Pancreas (tissue), 10 donors: ENCODE data around the gene NPHS1. TPM values are rescaled to one million over a fixed set of nuclear protein-coding genes. Genes with fewer than 3 reads are reported as not detected.

Experiments used
- ATAC-seq, 4 donors: fragments of 200-7000 bp; cut with Tn5 transposase; one replicate each; pipeline versions ENCODE4 v1.8.0 to v1.9.1; 2020; ENCODE audit warnings: mild to moderate bottlenecking in 4 of 4, moderate library complexity in 4 of 4
- DNase-seq, 6 donors: peaks; one replicate each; pipeline ENCODE4 v3.0.0-alpha.2; 2020
- FAIRE-seq: peaks from 2 replicates; lab custom pipeline; 2012; peaks lifted over from hg19 to GRCh38; lab: Jason Lieb, UNC
- H3K27ac ChIP-seq, 4 donors: fragments of 200-600 bp; sonication (generic); 1 replicate in 3 of 4; 2 replicates in 1 of 4; pipeline versions ENCODE4 v1.5.0 to v1.8.0; 2020
- H3K27me3 ChIP-seq, 4 donors: fragments of 200-600 bp; one replicate each; pipeline ENCODE4 v1.8.0; 2021
- H3K36me3 ChIP-seq, 3 donors: fragments of 200-600 bp; sonication (generic) in 1 of 3; one replicate each; pipeline versions ENCODE4 v1.5.0 to v1.8.0; 2020 to 2021
- H3K4me1 ChIP-seq, 3 donors: fragments of 200-600 bp; one replicate each; pipeline ENCODE4 v1.8.0; 2021
- H3K4me3 ChIP-seq, 4 donors: fragments of 200-600 bp; sonication (generic) in 2 of 4; one replicate each; pipeline versions ENCODE4 v1.5.0 to v1.8.0; 2020 to 2021
- H3K9me3 ChIP-seq, 4 donors: fragments of 200-600 bp; one replicate each; pipeline ENCODE4 v1.8.0; 2021
- WGBS, 2 donors: extraction: QIAGEN DNeasy Blood & Tissue Kit; methylation state at CpG; one replicate each; pipeline ENCODE4 v1.1.7; 2013; 5-methylcytosine and 5-hydroxymethylcytosine counted together
- intact Hi-C, 3 donors: fragments of 100-400 bp; cut with DNase I; formaldehyde crosslinking; loops; one replicate each; pipeline versions ENCODE4 v1.11.1 to v1.14.2; 2022
- polyA plus RNA-seq, 2 donors: library from polyadenylated mRNA; stranded (reverse); fragments of 200-250 nt; gene quantifications; one replicate each; pipeline ENCODE4 v1.2.3, GENCODE V29; 2013
- total RNA-seq, 6 donors: library from RNA; stranded (reverse); fragmentation: NEBNext Ultra II Directional in 4 of 6; extraction: Animal tissue kit (Norgen Biotek cat#: 25700) in 4 of 6; gene quantifications; one replicate each; pipeline versions ENCODE4 v1.2.1 to v1.2.4, GENCODE V29; 2021 to 2023
- TF ChIP-seq, protein P1 (sequence below), 4 donors: fragments of 200-600 bp; sonication (generic) in 3 of 4; IDR thresholded peaks; one replicate each; pipeline versions ENCODE4 v1.5.0 to v1.8.0; 2021; ENCODE audit warnings: antibody characterized with exemption in 4 of 4
- donor health status: healthy with polysubstance abuse.
- donor health status: DM: no; HTN: no; CAD: no; lungs with moderate emphysema.
- donor health status: DM: no; HTN: no; CAD: no.
- donor health status: control.
- donor health status: control.
- donor health status: Bipolar disorder and iron deficiency.
- donor health status: DM: yes; HTN: yes; CAD: no.
- donor health status: DM: no; HTN: no; CAD: no.
- donor health status: DM: no; HTN: no; CAD: no.
- donor health status: DM: yes; HTN: yes; CAD: no.

NPHS1 gene
- total and polyA plus RNA-seq, 8 donors = 11.5 to 32.3 (median 16.5) TPM

- intact Hi-C loops = no loop called here
- Histone ChIP-seq H3K4me1 (no peaks in the 10 kb centered on the region), H3K36me3 (no peaks in the 10 kb centered on the region), H3K27ac (no peak overlapping the region), H3K27me3 (no peaks in the 10 kb centered on the region), H3K9me3 (no peaks in the 10 kb centered on the region), H3K4me3 (no peak overlapping the region)
- no peak for DNase-seq
- 89 to 93% methylated on average over 8 of the region's 8 CpGs for WGBS, 2 donors
- ATAC-seq = no peak
- TF ChIP-seq, protein P1, sequence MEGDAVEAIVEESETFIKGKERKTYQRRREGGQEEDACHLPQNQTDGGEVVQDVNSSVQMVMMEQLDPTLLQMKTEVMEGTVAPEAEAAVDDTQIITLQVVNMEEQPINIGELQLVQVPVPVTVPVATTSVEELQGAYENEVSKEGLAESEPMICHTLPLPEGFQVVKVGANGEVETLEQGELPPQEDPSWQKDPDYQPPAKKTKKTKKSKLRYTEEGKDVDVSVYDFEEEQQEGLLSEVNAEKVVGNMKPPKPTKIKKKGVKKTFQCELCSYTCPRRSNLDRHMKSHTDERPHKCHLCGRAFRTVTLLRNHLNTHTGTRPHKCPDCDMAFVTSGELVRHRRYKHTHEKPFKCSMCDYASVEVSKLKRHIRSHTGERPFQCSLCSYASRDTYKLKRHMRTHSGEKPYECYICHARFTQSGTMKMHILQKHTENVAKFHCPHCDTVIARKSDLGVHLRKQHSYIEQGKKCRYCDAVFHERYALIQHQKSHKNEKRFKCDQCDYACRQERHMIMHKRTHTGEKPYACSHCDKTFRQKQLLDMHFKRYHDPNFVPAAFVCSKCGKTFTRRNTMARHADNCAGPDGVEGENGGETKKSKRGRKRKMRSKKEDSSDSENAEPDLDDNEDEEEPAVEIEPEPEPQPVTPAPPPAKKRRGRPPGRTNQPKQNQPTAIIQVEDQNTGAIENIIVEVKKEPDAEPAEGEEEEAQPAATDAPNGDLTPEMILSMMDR (IDR thresholded peaks at IDR 0.05) = no peak
- FAIRE-seq = no peak
These were observed 73.3 kb downstream of the NPHS1 start for GRCh38 chr19:35779033-35779432.

GRCh38 chr19:35777961-35778360 is 74.3 kb downstream of the NPHS1 start:
- intact Hi-C loops = no loop called here
- H3K36me3 ChIP-seq = no peaks in the 10 kb centered on the region
- TF ChIP-seq, protein P1 (IDR thresholded peaks at IDR 0.05) = no peak
- no peak for FAIRE-seq
- no peak overlapping the region for H3K27ac ChIP-seq
- DNase-seq = no peak
- no peak for ATAC-seq
- WGBS, 2 donors = 87 to 94% methylated on average over 7 of the region's 7 CpGs
- H3K4me1 ChIP-seq = no peaks in the 10 kb centered on the region
- no peak overlapping the region for H3K4me3 ChIP-seq
- no peaks in the 10 kb centered on the region for H3K27me3 ChIP-seq
- H3K9me3 ChIP-seq = no peaks in the 10 kb centered on the region

GRCh38 chr19:35777086-35777841 is 75.0 kb downstream of the NPHS1 start:
- H3K9me3 ChIP-seq = no peaks in the 10 kb centered on the region
- intact Hi-C loops = no loop called here
- no peak for FAIRE-seq

DNA sequence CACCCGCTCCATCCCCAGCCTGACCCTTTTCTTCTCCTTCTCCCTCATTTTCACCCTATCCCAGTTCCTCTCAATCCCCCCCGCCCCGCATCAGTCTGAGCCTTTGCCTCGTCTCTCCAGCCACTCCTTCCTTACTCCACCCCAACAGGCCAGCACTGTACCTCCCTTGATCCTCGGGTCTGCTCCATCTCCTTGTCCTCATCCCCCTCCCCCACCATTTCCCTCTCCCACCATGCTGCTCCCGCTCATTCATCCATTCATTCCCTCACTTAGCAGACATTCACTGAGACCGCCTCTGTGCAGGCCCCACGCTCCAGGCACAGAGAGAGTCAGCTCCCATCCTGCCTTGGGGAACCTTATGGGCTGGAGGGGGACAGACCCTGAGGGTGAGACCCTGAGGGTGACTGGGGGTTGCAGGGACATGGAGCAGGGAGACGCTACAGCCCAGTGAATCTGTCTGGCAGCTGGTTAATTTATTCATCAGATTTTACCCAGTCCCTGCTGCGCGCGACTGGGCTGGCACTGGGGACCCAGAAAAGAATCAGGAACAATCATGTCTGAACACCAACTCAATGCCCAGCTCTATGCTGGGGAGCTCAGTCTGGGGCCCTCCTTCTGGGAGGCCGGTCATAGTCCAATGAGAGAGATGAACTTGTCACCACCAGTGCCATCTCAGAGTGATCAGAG is 76.1 kb downstream of the NPHS1 start:
- Histone ChIP-seq H3K36me3 (no peaks in the 10 kb centered on the region), H3K27me3 (no peaks in the 10 kb centered on the region), H3K27ac (no peak overlapping the region), H3K4me3 (peak overlapping the region in 2 of 4 donors; percentile 70 to 80), H3K4me1 (no peaks in the 10 kb centered on the region), H3K9me3 (no peaks in the 10 kb centered on the region)
- intact Hi-C loops = no loop called here
- no peak for FAIRE-seq
- TF ChIP-seq, protein P1 (IDR thresholded peaks at IDR 0.05) = no peak
- WGBS, 2 donors = 63 to 74% methylated on average over 12 to 13 of the region's 13 CpGs
- no peak for DNase-seq
- no peak for ATAC-seq

More at GRCh38 chr19:35777086-35777841, 75.0 kb downstream of the NPHS1 start:
- Histone ChIP-seq H3K4me3 (no peak overlapping the region), H3K27me3 (no peaks in the 10 kb centered on the region), H3K36me3 (no peaks in the 10 kb centered on the region), H3K27ac (no peak overlapping the region), H3K4me1 (no peaks in the 10 kb centered on the region)
- ATAC-seq = no peak
- peak in 1 of 6 donors; percentile 42 for DNase-seq
- TF ChIP-seq, protein P1 (IDR thresholded peaks at IDR 0.05) = no peak
- whole genome bisulfite sequencing, 2 donors = 76 to 81% methylated on average over 18 to 19 of the region's 19 CpGs

Other genes with a start within 250 kb of the NPHS1 start
- gene HAUS5, start 239.8 kb downstream of the NPHS1 start, total RNA-seq = 10 to 100 TPM in 1 of 6 donors, 1 to 10 TPM in 5; 5.6 to 10.6 (median 6.5) TPM
- 10 to 100 TPM; 22.1 to 22.5 TPM for gene HAUS5, start 239.8 kb downstream of the NPHS1 start, polyA plus RNA-seq
- gene RBM42, start 223.5 kb downstream of the NPHS1 start, total RNA-seq = 10 to 100 TPM; 18.2 to 34.0 (median 28.3) TPM
- 10 to 100 TPM; 38.1 to 38.6 TPM for gene RBM42, start 223.5 kb downstream of the NPHS1 start, polyA plus RNA-seq
- gene ETV2, start 210.8 kb downstream of the NPHS1 start, total RNA-seq = 1 to 10 TPM in 3 of 6 donors, under 1 TPM in 3; 0.32 to 1.5 (median 0.99) TPM
- 1 to 10 TPM; 1.5 to 4.1 TPM for gene ETV2, start 210.8 kb downstream of the NPHS1 start, polyA plus RNA-seq
- gene COX6B1, start 204.2 kb downstream of the NPHS1 start, total RNA-seq = 100 to 1,000 TPM; 119 to 164 (median 147) TPM
- 100 to 1,000 TPM; 328 to 491 TPM for gene COX6B1, start 204.2 kb downstream of the NPHS1 start, polyA plus RNA-seq
- gene UPK1A, start 186.0 kb downstream of the NPHS1 start, total RNA-seq = not detected
- under 1 TPM in 1 of 2 donors, not detected in 1; 0.16 TPM for gene UPK1A, start 186.0 kb downstream of the NPHS1 start, polyA plus RNA-seq
- under 1 TPM in 1 of 6 donors, not detected in 5; 0.13 TPM for gene ZBTB32, start 147.9 kb downstream of the NPHS1 start, total RNA-seq
- under 1 TPM in 1 of 2 donors, not detected in 1; 0.14 TPM for gene ZBTB32, start 147.9 kb downstream of the NPHS1 start, polyA plus RNA-seq
- gene KMT2B, start 134.5 kb downstream of the NPHS1 start, total RNA-seq = 10 to 100 TPM; 16.7 to 28.4 (median 23.8) TPM
- gene KMT2B, start 134.5 kb downstream of the NPHS1 start, polyA plus RNA-seq = 10 to 100 TPM; 56.0 to 59.9 TPM
- 1 to 10 TPM; 1.3 to 9.4 (median 6.4) TPM for gene IGFLR1, start 110.1 kb downstream of the NPHS1 start, total RNA-seq
- gene IGFLR1, start 110.1 kb downstream of the NPHS1 start, polyA plus RNA-seq = 10 to 100 TPM in 1 of 2 donors, 1 to 10 TPM in 1; 7.4 to 17.3 TPM
- 10 to 100 TPM in 5 of 6 donors, 1 to 10 TPM in 1; 9.7 to 14.3 (median 11.7) TPM for gene U2AF1L4, start 107.1 kb downstream of the NPHS1 start, total RNA-seq
- gene U2AF1L4, start 107.1 kb downstream of the NPHS1 start, polyA plus RNA-seq = 100 to 1,000 TPM in 1 of 2 donors, 10 to 100 TPM in 1; 62.7 to 124 TPM
- gene PSENEN, start 106.9 kb downstream of the NPHS1 start, total RNA-seq = 10 to 100 TPM; 26.7 to 38.2 (median 35.1) TPM
- 10 to 100 TPM; 53.5 to 64.6 TPM for gene PSENEN, start 106.9 kb downstream of the NPHS1 start, polyA plus RNA-seq
- gene LIN37, start 103.9 kb downstream of the NPHS1 start, total RNA-seq = 1 to 10 TPM; 1.7 to 5.5 (median 3.7) TPM
- gene LIN37, start 103.9 kb downstream of the NPHS1 start, polyA plus RNA-seq = 10 to 100 TPM; 41.2 to 44.0 TPM
- 10 to 100 TPM in 3 of 6 donors, 1 to 10 TPM in 3; 3.4 to 16.4 (median 11.7) TPM for gene HSPB6, start 95.5 kb downstream of the NPHS1 start, total RNA-seq
- 10 to 100 TPM; 42.2 to 59.8 TPM for gene HSPB6, start 95.5 kb downstream of the NPHS1 start, polyA plus RNA-seq
- 1 to 10 TPM; 7.2 to 9.9 (median 8.6) TPM for gene PROSER3, start 94.3 kb downstream of the NPHS1 start, total RNA-seq
- 10 to 100 TPM in 1 of 2 donors, 1 to 10 TPM in 1; 7.8 to 19.6 TPM for gene PROSER3, start 94.3 kb downstream of the NPHS1 start, polyA plus RNA-seq
- gene ARHGAP33, start 76.9 kb downstream of the NPHS1 start, total RNA-seq = 10 to 100 TPM in 2 of 6 donors, 1 to 10 TPM in 4; 2.7 to 13.9 (median 8.0) TPM
- 10 to 100 TPM; 23.8 to 39.6 TPM for gene ARHGAP33, start 76.9 kb downstream of the NPHS1 start, polyA plus RNA-seq
- gene PRODH2, start 39.7 kb downstream of the NPHS1 start, total RNA-seq = 1 to 10 TPM in 5 of 6 donors, under 1 TPM in 1; 0.95 to 6.4 (median 2.7) TPM
- gene PRODH2, start 39.7 kb downstream of the NPHS1 start, polyA plus RNA-seq = 10 to 100 TPM; 13.8 to 21.5 TPM
- 10 to 100 TPM; 28.5 to 89.0 (median 47.9) TPM for gene KIRREL2, start 4.4 kb upstream of the NPHS1 start, total RNA-seq
- 10 to 100 TPM; 38.1 to 49.7 TPM for gene KIRREL2, start 4.4 kb upstream of the NPHS1 start, polyA plus RNA-seq
- gene APLP1, start 16.1 kb upstream of the NPHS1 start, total RNA-seq = 10 to 100 TPM; 39.2 to 71.8 (median 47.1) TPM
- gene APLP1, start 16.1 kb upstream of the NPHS1 start, polyA plus RNA-seq = 100 to 1,000 TPM; 100 to 154 TPM
- 10 to 100 TPM in 1 of 6 donors, 1 to 10 TPM in 5; 3.1 to 10.4 (median 4.2) TPM for gene NFKBID, start 48.0 kb upstream of the NPHS1 start, total RNA-seq
- gene NFKBID, start 48.0 kb upstream of the NPHS1 start, polyA plus RNA-seq = 10 to 100 TPM; 15.7 to 16.7 TPM
- gene HCST, start 50.0 kb upstream of the NPHS1 start, total RNA-seq = 1 to 10 TPM in 4 of 6 donors, under 1 TPM in 2; 0.46 to 7.4 (median 1.7) TPM
- 10 to 100 TPM in 1 of 2 donors, 1 to 10 TPM in 1; 2.3 to 10.2 TPM for gene HCST, start 50.0 kb upstream of the NPHS1 start, polyA plus RNA-seq
- gene TYROBP, start 55.8 kb upstream of the NPHS1 start, total RNA-seq = 10 to 100 TPM in 3 of 6 donors, 1 to 10 TPM in 3; 2.5 to 73.8 (median 11.0) TPM
- 10 to 100 TPM; 17.4 to 22.8 TPM for gene TYROBP, start 55.8 kb upstream of the NPHS1 start, polyA plus RNA-seq
- 1 to 10 TPM; 4.9 to 9.8 (median 6.2) TPM for gene LRFN3, start 83.9 kb upstream of the NPHS1 start, total RNA-seq
- gene LRFN3, start 83.9 kb upstream of the NPHS1 start, polyA plus RNA-seq = 1 to 10 TPM; 6.7 to 7.6 TPM
- gene SDHAF1, start 142.7 kb upstream of the NPHS1 start, total RNA-seq = 10 to 100 TPM in 5 of 6 donors, 1 to 10 TPM in 1; 8.7 to 16.6 (median 10.8) TPM
- gene SDHAF1, start 142.7 kb upstream of the NPHS1 start, polyA plus RNA-seq = 10 to 100 TPM; 15.8 to 21.0 TPM
- gene SYNE4, start 156.3 kb upstream of the NPHS1 start, total RNA-seq = 1 to 10 TPM; 2.6 to 5.9 (median 4.3) TPM
- 10 to 100 TPM in 1 of 2 donors, 1 to 10 TPM in 1; 7.3 to 14.3 TPM for gene SYNE4, start 156.3 kb upstream of the NPHS1 start, polyA plus RNA-seq
- gene ALKBH6, start 161.7 kb upstream of the NPHS1 start, total RNA-seq = 10 to 100 TPM in 1 of 6 donors, 1 to 10 TPM in 5; 2.6 to 10.9 (median 4.9) TPM
- gene ALKBH6, start 161.7 kb upstream of the NPHS1 start, polyA plus RNA-seq = 10 to 100 TPM; 15.4 to 22.8 TPM
- gene CLIP3, start 180.4 kb upstream of the NPHS1 start, total RNA-seq = 1 to 10 TPM; 1.2 to 5.7 (median 2.5) TPM
- gene CLIP3, start 180.4 kb upstream of the NPHS1 start, polyA plus RNA-seq = 1 to 10 TPM; 3.0 to 9.1 TPM
- 1 to 10 TPM in 5 of 6 donors, under 1 TPM in 1; 0.88 to 2.7 (median 1.8) TPM for gene THAP8, start 201.8 kb upstream of the NPHS1 start, total RNA-seq
- 1 to 10 TPM; 3.0 to 3.2 TPM for gene THAP8, start 201.8 kb upstream of the NPHS1 start, polyA plus RNA-seq
- under 1 TPM; 0.12 to 0.47 (median 0.26) TPM for gene WDR62, start 202.4 kb upstream of the NPHS1 start, total RNA-seq
- gene WDR62, start 202.4 kb upstream of the NPHS1 start, polyA plus RNA-seq = under 1 TPM; 0.42 to 0.49 TPM